Progenitor cell of endocrine pancreas (in vitro differentiated cells): ENCODE results near the gene NINJ2. TPM values are rescaled to one million over a fixed set of nuclear protein-coding genes. Genes with fewer than 3 reads are reported as not detected.
"Not testable (repeated sequence)": the region's sequence is repeated elsewhere in the genome, so short reads cannot be mapped to it uniquely, and the experiment has no call there.

ENCODE experiments used
- DNase-seq: peaks from one replicate; pipeline ENCODE4 v3.0.0; 2021; ENCODE audit warnings: low spot score; ENCODE audit not compliant: unreplicated experiment
- H3K27ac Mint-ChIP-seq: 2 replicates; pipeline ENCODE4 v1.8.0; 2021; ENCODE audit warnings: mild to moderate bottlenecking, moderate library complexity, mixed read lengths
- H3K27me3 Mint-ChIP-seq: 2 replicates; pipeline ENCODE4 v1.8.0; 2021; ENCODE audit warnings: mixed read lengths
- H3K36me3 Mint-ChIP-seq: 2 replicates; pipeline ENCODE4 v1.8.0; 2022; ENCODE audit warnings: mixed read lengths; ENCODE audit not compliant: insufficient read depth
- H3K4me1 Mint-ChIP-seq: 2 replicates; pipeline ENCODE4 v1.8.0; 2021; ENCODE audit warnings: low read depth, mixed read lengths
- H3K4me3 Mint-ChIP-seq: 2 replicates; pipeline ENCODE4 v1.8.0; 2021; ENCODE audit warnings: low read depth, mild to moderate bottlenecking, moderate library complexity, mixed read lengths
- H3K9me3 Mint-ChIP-seq: 2 replicates; pipeline ENCODE4 v1.8.0; 2021; ENCODE audit warnings: low read depth, mixed read lengths
- CTCF ChIP-seq: fragments of 200-600 bp; sonication (generic); IDR thresholded peaks from one replicate; pipeline ENCODE4 v1.5.0; 2021; ENCODE audit warnings: antibody characterized with exemption, mild to moderate bottlenecking; ENCODE audit not compliant: unreplicated experiment
- total RNA-seq: library from RNA; stranded (reverse); gene quantifications from 2 replicates; pipeline ENCODE4 v1.2.1, GENCODE V29; 2021

Gene NINJ2
- total RNA-seq, 1 donor from 2014 or later, result 4.0 TPM

- H3K27me3 Mint-ChIP-seq, result no peaks in the 10 kb centered on the region
- no peak for TF ChIP-seq CTCF
- H3K4me3 Mint-ChIP-seq, result peak overlapping the region; percentile 33
- H3K4me1 Mint-ChIP-seq, result peaks cover 42% of the 10 kb centered on the region
- no peaks in the 10 kb centered on the region for H3K9me3 Mint-ChIP-seq
- no peaks in the 10 kb centered on the region for H3K36me3 Mint-ChIP-seq
- peak; percentile 44 for DNase-seq
- H3K27ac Mint-ChIP-seq, result peak overlapping the region; percentile 94
These were observed 31.0 kb downstream of the NINJ2 start for GRCh38 chr12:632102-632696.

GRCh38 chr12:630656-631632 is 32.3 kb downstream of the NINJ2 start:
- Mint-ChIP-seq H3K9me3 (no peaks in the 10 kb centered on the region), H3K4me3 (no peak overlapping the region), H3K4me1 (peaks cover 42% of the 10 kb centered on the region), H3K27me3 (no peaks in the 10 kb centered on the region), H3K36me3 (no peaks in the 10 kb centered on the region), H3K27ac (peak overlapping the region; percentile 94)
- no peak for DNase-seq
- no peak for TF ChIP-seq CTCF

GRCh38 chr12:628742-629078 is 34.5 kb downstream of the NINJ2 start:
- not testable (repeated sequence) for DNase-seq, H3K27ac Mint-ChIP-seq, H3K9me3 Mint-ChIP-seq, H3K27me3 Mint-ChIP-seq, H3K36me3 Mint-ChIP-seq, H3K4me3 Mint-ChIP-seq
- peaks cover 35% of the 10 kb centered on the region for H3K4me1 Mint-ChIP-seq

GRCh38 chr12:627863-628741 is 35.1 kb downstream of the NINJ2 start:
- H3K27ac Mint-ChIP-seq, result no peak overlapping the region

GRCh38 chr12:627285-627684 is 36.0 kb downstream of the NINJ2 start:
- TF ChIP-seq CTCF, result no peak
- no peaks in the 10 kb centered on the region for H3K27me3 Mint-ChIP-seq
- H3K27ac Mint-ChIP-seq, result no peak overlapping the region
- H3K4me1 Mint-ChIP-seq, result peaks cover 30% of the 10 kb centered on the region
- H3K4me3 Mint-ChIP-seq, result no peak overlapping the region
- H3K36me3 Mint-ChIP-seq, result no peaks in the 10 kb centered on the region
- no peaks in the 10 kb centered on the region for H3K9me3 Mint-ChIP-seq
- DNase-seq, result no peak

More at GRCh38 chr12:627863-628741, 35.1 kb downstream of the NINJ2 start:
- peaks cover 34% of the 10 kb centered on the region for H3K4me1 Mint-ChIP-seq
- no peaks in the 10 kb centered on the region for H3K9me3 Mint-ChIP-seq
- no peaks in the 10 kb centered on the region for H3K27me3 Mint-ChIP-seq
- H3K36me3 Mint-ChIP-seq, result no peaks in the 10 kb centered on the region
- TF ChIP-seq CTCF, result no peak
- no peak for DNase-seq
- H3K4me3 Mint-ChIP-seq, result no peak overlapping the region
